SKM-1 treated with dmso at 0.1 percent for 144 hours (cell line): ENCODE measurements around the gene EPB41L2.
A peak's percentile ranks its signal among the peaks of the same experiment; 100 is the strongest.
"Not testable (repeated sequence)": the region's sequence is repeated elsewhere in the genome, so short reads cannot be mapped to it uniquely, and the experiment has no call there.

ENCODE experiments used
- DNase-seq: peaks from one replicate; lab custom pipeline; 2025; ENCODE audit not compliant: unreplicated experiment; lab: John Stamatoyannopoulos, UW

The EPB41L2 gene

GRCh38 chr6:130949553-130949952 is 113.5 kb downstream of the EPB41L2 start:
- DNase-seq = no peak

GRCh38 chr6:130947464-130947863 is 115.6 kb downstream of the EPB41L2 start:
- DNase-seq = no peak

- DNase-seq = no peak
Observed at GRCh38 chr6:130946076-130946475, 117.0 kb downstream of the EPB41L2 start.

GRCh38 chr6:130945401-130945919 is 117.6 kb downstream of the EPB41L2 start:
- DNase-seq = no peak

GRCh38 chr6:130944486-130944885 is 118.6 kb downstream of the EPB41L2 start:
- no peak for DNase-seq

GRCh38 chr6:130943738-130944137 is 119.3 kb downstream of the EPB41L2 start:
- no peak for DNase-seq

GRCh38 chr6:130942752-130943151 is 120.3 kb downstream of the EPB41L2 start:
- DNase-seq = not testable (repeated sequence)

GRCh38 chr6:130937942-130938604 is 125.0 kb downstream of the EPB41L2 start:
- DNase-seq = no peak

GRCh38 chr6:130936933-130937332 is 126.1 kb downstream of the EPB41L2 start:
- no peak for DNase-seq

GRCh38 chr6:130935978-130936377 is 127.1 kb downstream of the EPB41L2 start:
- no peak for DNase-seq

GRCh38 chr6:130934848-130935585 is 128.0 kb downstream of the EPB41L2 start:
- no peak for DNase-seq

- no peak for DNase-seq
Observed at GRCh38 chr6:130933712-130934200, 129.3 kb downstream of the EPB41L2 start.

- no peak for DNase-seq
Observed at GRCh38 chr6:130932921-130933320, 130.1 kb downstream of the EPB41L2 start.

GRCh38 chr6:130932438-130932837 is 130.6 kb downstream of the EPB41L2 start:
- no peak for DNase-seq

- peak; percentile 94 for DNase-seq
Observed at GRCh38 chr6:130931683-130932082, 131.4 kb downstream of the EPB41L2 start.

GRCh38 chr6:130929036-130929678 is 133.9 kb downstream of the EPB41L2 start:
- no peak for DNase-seq

- DNase-seq = peak; percentile 89
Observed at GRCh38 chr6:130928158-130928912, 134.7 kb downstream of the EPB41L2 start.

GRCh38 chr6:130927305-130927704 is 135.7 kb downstream of the EPB41L2 start:
- no peak for DNase-seq

- no peak for DNase-seq
Observed at GRCh38 chr6:130923350-130923749, 139.7 kb downstream of the EPB41L2 start.

GRCh38 chr6:130922922-130923321 is 140.1 kb downstream of the EPB41L2 start:
- DNase-seq = no peak

GRCh38 chr6:130920969-130921368 is 142.1 kb downstream of the EPB41L2 start:
- DNase-seq = no peak
